ENCODE measurements around the gene SFTPA2.

DNA sequence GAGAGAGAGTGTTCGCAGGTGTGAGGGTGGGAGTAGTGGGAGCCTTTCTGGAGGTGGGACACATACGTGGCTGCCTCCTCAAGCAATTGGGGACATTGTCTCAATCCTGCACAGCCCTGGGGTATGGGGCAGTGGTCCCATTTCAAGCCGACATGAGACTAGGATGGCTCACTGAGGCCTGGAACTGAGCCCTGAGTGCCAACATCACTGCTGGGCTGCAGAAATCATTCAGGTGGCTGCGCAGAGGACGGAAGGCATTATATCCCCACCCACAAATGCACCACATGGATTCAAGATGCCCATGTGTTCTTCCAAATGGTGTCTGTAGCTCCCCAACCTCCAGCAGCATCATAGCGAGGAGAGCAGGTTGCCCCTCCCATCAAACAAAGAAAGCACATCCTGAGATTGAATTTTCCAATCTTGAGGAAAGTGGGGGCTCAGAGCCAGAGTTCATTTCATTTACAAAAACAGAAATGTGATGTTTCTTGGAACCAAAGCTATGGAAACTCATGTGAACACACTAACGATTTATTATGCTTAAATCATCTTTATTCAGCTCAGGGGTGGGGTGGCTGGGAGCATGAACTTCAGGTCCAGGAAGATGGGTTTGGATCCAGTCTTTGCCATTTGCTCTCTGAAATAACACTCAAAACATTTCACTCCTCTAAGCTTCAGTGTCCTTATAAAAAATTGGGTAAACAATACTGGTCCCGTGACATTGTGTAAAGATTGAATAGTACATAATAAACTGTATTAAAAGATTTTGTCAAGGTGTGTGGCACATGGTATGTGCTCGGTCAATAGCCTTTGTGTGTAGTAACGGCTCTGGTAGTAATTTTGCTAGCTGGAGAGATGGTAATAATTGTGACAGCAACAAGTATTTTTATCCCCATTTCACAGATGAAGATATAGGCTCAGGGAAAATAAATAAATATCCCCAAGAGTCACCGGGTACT lies 4.6 kb downstream of the SFTPA2 start:
- TF ChIP-seq, protein P1, sequence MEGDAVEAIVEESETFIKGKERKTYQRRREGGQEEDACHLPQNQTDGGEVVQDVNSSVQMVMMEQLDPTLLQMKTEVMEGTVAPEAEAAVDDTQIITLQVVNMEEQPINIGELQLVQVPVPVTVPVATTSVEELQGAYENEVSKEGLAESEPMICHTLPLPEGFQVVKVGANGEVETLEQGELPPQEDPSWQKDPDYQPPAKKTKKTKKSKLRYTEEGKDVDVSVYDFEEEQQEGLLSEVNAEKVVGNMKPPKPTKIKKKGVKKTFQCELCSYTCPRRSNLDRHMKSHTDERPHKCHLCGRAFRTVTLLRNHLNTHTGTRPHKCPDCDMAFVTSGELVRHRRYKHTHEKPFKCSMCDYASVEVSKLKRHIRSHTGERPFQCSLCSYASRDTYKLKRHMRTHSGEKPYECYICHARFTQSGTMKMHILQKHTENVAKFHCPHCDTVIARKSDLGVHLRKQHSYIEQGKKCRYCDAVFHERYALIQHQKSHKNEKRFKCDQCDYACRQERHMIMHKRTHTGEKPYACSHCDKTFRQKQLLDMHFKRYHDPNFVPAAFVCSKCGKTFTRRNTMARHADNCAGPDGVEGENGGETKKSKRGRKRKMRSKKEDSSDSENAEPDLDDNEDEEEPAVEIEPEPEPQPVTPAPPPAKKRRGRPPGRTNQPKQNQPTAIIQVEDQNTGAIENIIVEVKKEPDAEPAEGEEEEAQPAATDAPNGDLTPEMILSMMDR (IDR thresholded peaks at IDR 0.05; ENCODE audit: low read length), result no peak
- no peak for TF ChIP-seq EZH2 (optimal IDR thresholded peaks at IDR 0.05; ENCODE audit: low read depth, low read length)
